Erythroblast (primary cell): Measurements from ENCODE around the gene BRD8.

ENCODE experiments used
- GATA1 ChIP-seq: IDR thresholded peaks from 2 replicates; pipeline ENCODE4 v1.6.1; 2011; ENCODE audit warnings: low read depth, mild to moderate bottlenecking, control low read depth, low read length, moderate library complexity
- POLR2A ChIP-seq: IDR thresholded peaks from 2 replicates; pipeline ENCODE4 v1.6.1; 2011; ENCODE audit warnings: mild to moderate bottlenecking, low read length

- TF ChIP-seq POLR2A (no peak), GATA1 (no peak)
Measured at GRCh38 chr5:138226910-138227309, 48.5 kb upstream of the BRD8 start.
